AG09309 (cell line): ENCODE data around the gene LRR1.

Experiments
- DNase-seq: peaks from one replicate; pipeline ENCODE4 v3.0.0-alpha.2; 2010; ENCODE audit warnings: low read depth
- H3K4me3 ChIP-seq: 2 replicates; pipeline ENCODE4 v1.5.1; 2011; ENCODE audit warnings: mild to moderate bottlenecking, low read depth, low read length, moderate library complexity; ENCODE audit not compliant: control insufficient read depth
- CTCF ChIP-seq: IDR thresholded peaks from 2 replicates; pipeline ENCODE4 v1.5.1; 2011; ENCODE audit warnings: mild to moderate bottlenecking, low read depth, low read length, inconsistent platforms; ENCODE audit not compliant: insufficient read depth, control insufficient read depth; ENCODE audit errors: missing control alignments

LRR1 gene

GRCh38 chr14:49585803-49586672 lies 12.7 kb upstream of the LRR1 start, which contains the start of gene RPS29:
TSS of gene RPS29 (minus strand) at chr14:49586380. CDS start at chr14:49586346, 34 bp downstream.
- DNase-seq: peak; percentile 97
- H3K4me3 ChIP-seq: peak within 1 kb of the TSS; percentile 62
- no peak for TF ChIP-seq CTCF

GRCh38 chr14:49586673-49587460 lies 11.9 kb upstream of the LRR1 start:
- H3K4me3 ChIP-seq: no peak overlapping the region
- TF ChIP-seq CTCF: peak; percentile 62
- peak; percentile 39 for DNase-seq

GRCh38 chr14:49589387-49589786 lies 9.4 kb upstream of the LRR1 start:
- no peak for DNase-seq
- no peak for TF ChIP-seq CTCF
- H3K4me3 ChIP-seq: no peak overlapping the region

- TF ChIP-seq CTCF: no peak
- no peak for DNase-seq
- H3K4me3 ChIP-seq: no peak overlapping the region
Observed at GRCh38 chr14:49593016-49593415, 5.7 kb upstream of the LRR1 start.

- no peak for TF ChIP-seq CTCF
- no peak overlapping the region for H3K4me3 ChIP-seq
- DNase-seq: no peak
Observed at GRCh38 chr14:49594347-49595091, 4.2 kb upstream of the LRR1 start.

GRCh38 chr14:49598189-49598484 lies 603 bp upstream of the LRR1 start:
- no peak for DNase-seq
- no peak for TF ChIP-seq CTCF
- peak overlapping the region; percentile 97 for H3K4me3 ChIP-seq
